HG02678 (cell line): ENCODE measurements around the gene TFDP2.

ENCODE experiments used
- ATAC-seq: cut with Tn5 transposase; IDR thresholded peaks from one replicate; pipeline ENCODE4 v1.9.1; 2021; ENCODE audit warnings: mild to moderate bottlenecking, moderate library complexity; ENCODE audit not compliant: unreplicated experiment

Gene TFDP2

GRCh38 chr3:141972399-141972798 is 176.9 kb downstream of the TFDP2 start:
- ATAC-seq: no peak

- no peak for ATAC-seq
Observed at GRCh38 chr3:141971571-141971970, 177.8 kb downstream of the TFDP2 start.

GRCh38 chr3:141969711-141970110 is 179.6 kb downstream of the TFDP2 start:
- ATAC-seq: no peak

- no peak for ATAC-seq
Observed at GRCh38 chr3:141965471-141965870, 183.9 kb downstream of the TFDP2 start.

GRCh38 chr3:141963301-141963700 is 186.0 kb downstream of the TFDP2 start:
- ATAC-seq: no peak

GRCh38 chr3:141960731-141961130 is 188.6 kb downstream of the TFDP2 start:
- ATAC-seq: no peak

- no peak for ATAC-seq
Observed at GRCh38 chr3:141959589-141960554, 189.5 kb downstream of the TFDP2 start.

- no peak for ATAC-seq
Observed at GRCh38 chr3:141955175-141955574, 194.2 kb downstream of the TFDP2 start.

- ATAC-seq: no peak
Observed at GRCh38 chr3:141952611-141953010, 196.7 kb downstream of the TFDP2 start.

GRCh38 chr3:141950572-141951493 is 198.5 kb downstream of the TFDP2 start:
- ATAC-seq: no peak

- ATAC-seq: no peak
Observed at GRCh38 chr3:141949972-141950371, 199.4 kb downstream of the TFDP2 start.

GRCh38 chr3:141949399-141949798 is 199.9 kb downstream of the TFDP2 start:
- ATAC-seq: no peak

- no peak for ATAC-seq
Observed at GRCh38 chr3:141945726-141946485, 203.4 kb downstream of the TFDP2 start.

GRCh38 chr3:141942006-141942405 is 207.3 kb downstream of the TFDP2 start:
- no peak for ATAC-seq

GRCh38 chr3:141941093-141941492 is 208.3 kb downstream of the TFDP2 start:
- ATAC-seq: no peak

- ATAC-seq: no peak
Observed at GRCh38 chr3:141940194-141940776, 209.1 kb downstream of the TFDP2 start.

GRCh38 chr3:141939759-141940158 is 209.6 kb downstream of the TFDP2 start:
- ATAC-seq: no peak

- ATAC-seq: no peak
Observed at GRCh38 chr3:141938011-141938500, 211.3 kb downstream of the TFDP2 start.

GRCh38 chr3:141934354-141934753 is 215.0 kb downstream of the TFDP2 start:
- ATAC-seq: no peak
